HG03520 (cell line): Measurements from ENCODE around the gene LDHA.
A peak's percentile ranks its signal among the peaks of the same experiment; 100 is the strongest.

Source experiments
- ATAC-seq: cut with Tn5 transposase; IDR thresholded peaks from one replicate; pipeline ENCODE4 v1.9.1; 2021; ENCODE audit warnings: mild to moderate bottlenecking, moderate library complexity; ENCODE audit not compliant: unreplicated experiment

Gene LDHA

GRCh38 chr11:18394275-18394927 is at the start of gene LDHA:
Gene LDHA (plus strand): TSS chr11:18394563. CDS start chr11:18396843, 2,280 bp downstream.
- ATAC-seq: peak; percentile 66

- ATAC-seq: no peak
Measured at GRCh38 chr11:18347471-18348125, 46.8 kb upstream of the LDHA start.

GRCh38 chr11:18352581-18352980 is 41.8 kb upstream of the LDHA start:
- ATAC-seq: no peak

- no peak for ATAC-seq
Measured at GRCh38 chr11:18358646-18359045, 35.7 kb upstream of the LDHA start.

- ATAC-seq: no peak
Measured at GRCh38 chr11:18361154-18361553, 33.2 kb upstream of the LDHA start.

- ATAC-seq: no peak
Measured at GRCh38 chr11:18364495-18365073, 29.8 kb upstream of the LDHA start.

- no peak for ATAC-seq
Measured at GRCh38 chr11:18365741-18366140, 28.6 kb upstream of the LDHA start.

- ATAC-seq: no peak
Measured at GRCh38 chr11:18366286-18366685, 28.1 kb upstream of the LDHA start.

- ATAC-seq: no peak
Measured at GRCh38 chr11:18367431-18367830, 26.9 kb upstream of the LDHA start.

- ATAC-seq: no peak
Measured at GRCh38 chr11:18368221-18368620, 26.1 kb upstream of the LDHA start.

- no peak for ATAC-seq
Measured at GRCh38 chr11:18369398-18369797, 25.0 kb upstream of the LDHA start.

GRCh38 chr11:18371279-18371678 is 23.1 kb upstream of the LDHA start:
- no peak for ATAC-seq

GRCh38 chr11:18372201-18372600 is 22.2 kb upstream of the LDHA start:
- ATAC-seq: no peak

GRCh38 chr11:18374956-18375355 is 19.4 kb upstream of the LDHA start:
- ATAC-seq: no peak

- no peak for ATAC-seq
Measured at GRCh38 chr11:18375941-18376340, 18.4 kb upstream of the LDHA start.

- ATAC-seq: no peak
Measured at GRCh38 chr11:18379201-18379600, 15.2 kb upstream of the LDHA start.

- ATAC-seq: peak; percentile 85
Measured at GRCh38 chr11:18383388-18384156, 10.8 kb upstream of the LDHA start.

- peak; percentile 62 for ATAC-seq
Measured at GRCh38 chr11:18384157-18384641, 10.2 kb upstream of the LDHA start.

- no peak for ATAC-seq
Measured at GRCh38 chr11:18390088-18390487, 4.3 kb upstream of the LDHA start.

GRCh38 chr11:18392434-18393321 is 1.7 kb upstream of the LDHA start:
- no peak for ATAC-seq
